H1 (cell line): Measurements from ENCODE around the gene ZNF385C. TPM values are rescaled to one million over a fixed set of nuclear protein-coding genes. Genes with fewer than 3 reads are reported as not detected.

ENCODE experiments used
- CTCF ChIA-PET: fragments of 300-600 bp; sonication (Branson Sonifier 250); formaldehyde crosslinking; loops from one replicate; lab custom pipeline; 2021; ENCODE audit not compliant: partially characterized antibody; lab: Charles Lee
- POLR2A ChIA-PET: fragments of 300-600 bp; sonication (Branson Sonifier 250); formaldehyde crosslinking; loops from one replicate; lab custom pipeline; 2021; ENCODE audit warnings: inconsistent platforms; ENCODE audit not compliant: partially characterized antibody; lab: Charles Lee
- DNase-seq, 2 experiments: peaks; one replicate each; pipeline versions ENCODE4 v3.0.0 to v3.0.0-alpha.2; 2010 to 2022; ENCODE audit warnings: low spot score in 2 of 2, low read depth in 1 of 2, mixed read lengths in 1 of 2
- FAIRE-seq: peaks from 2 replicates; lab custom pipeline; 2011; peaks lifted over from hg19 to GRCh38; lab: Jason Lieb, UNC
- H2AFZ ChIP-seq: 2 replicates; pipeline ENCODE4 v1.8.1; 2012; ENCODE audit warnings: low read length, inconsistent platforms
- H2AK5ac ChIP-seq: 2 replicates; pipeline ENCODE4 v1.6.1; 2013; ENCODE audit warnings: low read depth, low read length
- H2BK120ac ChIP-seq: replicated peaks from 2 replicates; pipeline ENCODE3; 2013; ENCODE audit warnings: low read depth, low read length, inconsistent platforms
- H2BK12ac ChIP-seq: 2 replicates; pipeline ENCODE4 v1.6.1; 2013; ENCODE audit warnings: low read depth, low read length
- H2BK15ac ChIP-seq: 2 replicates; pipeline ENCODE4 v1.6.1; 2013; ENCODE audit warnings: low read length
- H2BK20ac ChIP-seq: 2 replicates; pipeline ENCODE4 v1.6.1; 2013; ENCODE audit warnings: low read length
- H2BK5ac ChIP-seq: 2 replicates; pipeline ENCODE4 v1.6.1; 2013; ENCODE audit warnings: low read depth, low read length
- H3K14ac ChIP-seq: 2 replicates; pipeline ENCODE4 v1.6.1; 2013; ENCODE audit warnings: inconsistent platforms; ENCODE audit not compliant: insufficient read length
- H3K18ac ChIP-seq: 2 replicates; pipeline ENCODE4 v1.6.1; 2013; ENCODE audit warnings: low read length; ENCODE audit errors: extremely low read depth
- H3K23ac ChIP-seq: 2 replicates; pipeline ENCODE4 v1.6.1; 2013; ENCODE audit warnings: inconsistent platforms; ENCODE audit not compliant: insufficient read length
- H3K23me2 ChIP-seq: 2 replicates; pipeline ENCODE4 v1.6.1; 2013; ENCODE audit warnings: low read depth, low read length
- H3K27ac ChIP-seq: 2 replicates; pipeline ENCODE4 v1.6.1; 2011; ENCODE audit warnings: low read depth, low read length, inconsistent platforms
- H3K27me3 ChIP-seq, 4 experiments: replicated peaks in 1 of 4; 1 replicate in 1 of 4; 2 replicates in 3 of 4; pipeline versions ENCODE4 v1.6.1 to v1.8.1; 2011 to 2013; ENCODE audit warnings: low read length in 3 of 4, mild to moderate bottlenecking in 3 of 4, inconsistent platforms in 2 of 4, mixed read lengths in 2 of 4, moderate library complexity in 1 of 4; ENCODE audit not compliant: control insufficient read depth in 3 of 4, insufficient read depth in 3 of 4; ENCODE audit errors: extremely low read depth in 1 of 4
- H3K36me3 ChIP-seq, 4 experiments: 2 replicates each; pipeline versions ENCODE4 v1.6.1 to v1.8.1; 2011 to 2013; ENCODE audit warnings: mild to moderate bottlenecking in 4 of 4, low read length in 3 of 4, moderate library complexity in 2 of 4, control low read depth in 1 of 4, inconsistent platforms in 1 of 4; ENCODE audit not compliant: insufficient read depth in 4 of 4, control insufficient read depth in 2 of 4
- H3K4ac ChIP-seq: replicated peaks from 2 replicates; pipeline ENCODE3; 2013; ENCODE audit warnings: low read length, low read depth, mixed read lengths, inconsistent platforms; ENCODE audit not compliant: insufficient read length
- H3K4me1 ChIP-seq, 4 experiments: replicated peaks in 1 of 4; 1 replicate in 1 of 4; 2 replicates in 3 of 4; pipeline versions ENCODE4 v1.6.1 to v1.8.1; 2011 to 2013; ENCODE audit warnings: low read length in 3 of 4, inconsistent platforms in 2 of 4, mixed read lengths in 1 of 4; ENCODE audit not compliant: insufficient read depth in 4 of 4, control insufficient read depth in 3 of 4
- H3K4me2 ChIP-seq, 2 experiments: 2 replicates each; pipeline versions ENCODE4 v1.6.1 to v1.8.1; 2011 to 2013; ENCODE audit warnings: low read depth in 2 of 2, low read length in 2 of 2, control low read depth in 1 of 2, inconsistent platforms in 1 of 2, mild to moderate bottlenecking in 1 of 2; ENCODE audit not compliant: insufficient read depth in 1 of 2
- H3K4me3 ChIP-seq, 4 experiments: fragments of 200-600, 300-600 bp in 1 of 4; sonication (generic), shearing (Covaris generic), sonication (Bioruptor Twin) in 1 of 4; 2 replicates each; pipeline versions ENCODE4 v1.5.1 to v1.8.1; 2011 to 2016; ENCODE audit warnings: low read length in 4 of 4, low read depth in 3 of 4, control low read depth in 2 of 4, inconsistent platforms in 2 of 4, mild to moderate bottlenecking in 2 of 4, mixed read lengths in 1 of 4, moderate library complexity in 1 of 4; ENCODE audit not compliant: insufficient read depth in 2 of 4; ENCODE audit errors: extremely low read depth in 1 of 4
- H3K56ac ChIP-seq: replicated peaks from 2 replicates; pipeline ENCODE3; 2013; ENCODE audit warnings: low read depth, mild to moderate bottlenecking, mixed read lengths, low read length, inconsistent platforms; ENCODE audit not compliant: insufficient read length
- H3K79me1 ChIP-seq: 2 replicates; pipeline ENCODE4 v1.6.1; 2013; ENCODE audit warnings: low read depth, low read length, control low read depth
- H3K79me2 ChIP-seq, 2 experiments: 2 replicates each; pipeline versions ENCODE4 v1.6.1 to v1.8.1; 2012 to 2013; ENCODE audit warnings: low read length in 2 of 2, mild to moderate bottlenecking in 2 of 2, inconsistent platforms in 1 of 2; ENCODE audit not compliant: insufficient read depth in 2 of 2, control insufficient read depth in 1 of 2
- H3K9ac ChIP-seq, 4 experiments: replicated peaks in 1 of 4; 1 replicate in 1 of 4; 2 replicates in 3 of 4; pipeline versions ENCODE4 v1.6.1 to v1.8.1; 2011 to 2013; ENCODE audit warnings: low read depth in 3 of 4, low read length in 3 of 4, control low read depth in 2 of 4, mild to moderate bottlenecking in 2 of 4, moderate library complexity in 2 of 4, inconsistent platforms in 1 of 4; ENCODE audit errors: extremely low read depth in 1 of 4
- H3K9me3 ChIP-seq, 2 experiments: 2 replicates each; pipeline versions ENCODE4 v1.6.1 to v1.8.1; 2012 to 2013; ENCODE audit warnings: mild to moderate bottlenecking in 2 of 2, moderate library complexity in 2 of 2, control low read depth in 1 of 2, inconsistent platforms in 1 of 2, low read depth in 1 of 2, low read length in 1 of 2, mixed read lengths in 1 of 2; ENCODE audit not compliant: insufficient read depth in 2 of 2
- H4K20me1 ChIP-seq, 2 experiments: replicated peaks in 1 of 2; 2 replicates each; pipeline versions ENCODE3 to v1.8.1; 2011 to 2013; ENCODE audit warnings: inconsistent platforms in 2 of 2, low read length in 2 of 2, mild to moderate bottlenecking in 1 of 2; ENCODE audit not compliant: insufficient read depth in 2 of 2, control insufficient read depth in 1 of 2
- H4K5ac ChIP-seq: 2 replicates; pipeline ENCODE4 v1.6.1; 2013; ENCODE audit warnings: low read length, low read depth, mixed read lengths, inconsistent platforms; ENCODE audit not compliant: insufficient read length
- H4K8ac ChIP-seq: 2 replicates; pipeline ENCODE4 v1.8.0; 2013; ENCODE audit warnings: mild to moderate bottlenecking, moderate library complexity, low read length, inconsistent platforms; ENCODE audit not compliant: insufficient read depth; ENCODE audit errors: extremely low read depth
- H4K91ac ChIP-seq: replicated peaks from 2 replicates; pipeline ENCODE3; 2013; ENCODE audit warnings: low read length, mixed read lengths, inconsistent platforms; ENCODE audit not compliant: insufficient read length
- ASH2L ChIP-seq: fragments of 200-600, 300-600 bp; sonication (generic); IDR thresholded peaks from one replicate; pipeline ENCODE4 v1.7.1; 2017; ENCODE audit warnings: low read length
- CTCF ChIP-seq, 3 experiments: IDR thresholded peaks; 1 replicate in 2 of 3; 2 replicates in 1 of 3; pipeline versions ENCODE4 v1.5.1 to v1.6.1; 2011; ENCODE audit warnings: low read length in 3 of 3, mild to moderate bottlenecking in 3 of 3, inconsistent platforms in 2 of 3, low read depth in 1 of 3, moderate library complexity in 1 of 3; ENCODE audit not compliant: insufficient read depth in 1 of 3; ENCODE audit errors: control extremely low read depth in 1 of 3
- RAD21 ChIP-seq, 2 experiments: IDR thresholded peaks in 1 of 2; conservative IDR thresholded peaks in 1 of 2; 2 replicates each; pipeline ENCODE4 v1.6.1; 2011; ENCODE audit warnings: low read depth in 2 of 2, low read length in 2 of 2, improper control_type of control experiment in 1 of 2, inconsistent platforms in 1 of 2, mild to moderate bottlenecking in 1 of 2, moderate library complexity in 1 of 2
- WGBS, 2 experiments: shearing (Covaris generic) in 1 of 2; methylation state at CpG; one replicate each; pipeline versions ENCODE4 v1.1.6 to v1.1.7; 2013 to 2015; ENCODE audit warnings: low lambda C conversion rate in 2 of 2, mixed read lengths in 2 of 2, inconsistent platforms in 1 of 2, low coverage in 1 of 2, missing lambda C conversion rate in 1 of 2; ENCODE audit not compliant: insufficient replicate concordance in 2 of 2, insufficient coverage in 1 of 2, insufficient read length in 1 of 2; ENCODE audit errors: extremely low coverage in 1 of 2, missing lambda C conversion rate in 1 of 2; 5-methylcytosine and 5-hydroxymethylcytosine counted together
- polyA plus RNA-seq, 7 experiments: library from polyadenylated mRNA; depleted of rRNA in 3 of 7; stranded (reverse) in 5 of 7; unstranded in 2 of 7; fragments of >200 nt in 5 of 7; fragments of 200-250 nt in 2 of 7; gene quantifications; 1 replicate in 5 of 7; 2 replicates in 1 of 7; 4 replicates in 1 of 7; pipeline versions ENCODE4 v1.2.1 to v1.2.3, GENCODE V29; 2011 to 2013; ENCODE audit warnings: missing spikeins in 2 of 7, mixed read lengths in 2 of 7
- total RNA-seq: library from RNA; stranded (reverse); fragmentation: NEBNext Ultra II Directional; extraction: Animal tissue kit (Norgen Biotek cat#: 25700); gene quantifications from 2 replicates; pipeline ENCODE4 v1.2.1, GENCODE V29; 2021

The ZNF385C gene
- total and polyA plus RNA-seq, 2 of the 8 experiments (the other 6 are each of a cell fraction or from before 2014, with no cell fraction given) = 3.9 to 6.1 TPM

- ChIA-PET CTCF (interaction anchor here (0.6 to 3.4 kb wide), 10 partner anchors 8 to 1894 kb away, joined by 3 to 15 read pairs (median 4); partner anchors contain the start of genes DNAJC7, KAT2A and NKIRAS2), POLR2A (interaction anchor here (0.8 to 2.7 kb wide), 6 partner anchors 9 to 43 kb away, joined by 3 to 6 read pairs (median 4); partner anchors contain the start of gene DNAJC7)
- Histone ChIP-seq H2BK5ac (no peak overlapping the region), H4K8ac (no peak overlapping the region), H2BK120ac (no peak overlapping the region), H3K9ac (no peak overlapping the region), H4K5ac (no peak overlapping the region), H3K4ac (no peak overlapping the region), H2BK20ac (no peak overlapping the region), H2AFZ (no peak overlapping the region), H2AK5ac (peak overlapping the region; percentile 4; the same call in 1 of the 2 replicates), H3K79me2 (peaks cover 46 to 97% of the 10 kb centered on the region in 2 experiments), H3K27ac (no peak overlapping the region), H4K91ac (no peak overlapping the region), H2BK12ac (peak overlapping the region; percentile 17; the same call in 1 of the 2 replicates), H3K18ac (no peak overlapping the region), H2BK15ac (no peak overlapping the region), H4K20me1 (peaks cover 2 to 10% of the 10 kb centered on the region in 2 experiments), H3K4me1 (peaks cover 6 to 19% (median 12%) of the 10 kb centered on the region in 4 experiments), H3K9me3 (no peaks in the 10 kb centered on the region), H3K23me2 (no peaks in the 10 kb centered on the region), H3K4me2 (no peak overlapping the region), H3K79me1 (no peaks in the 10 kb centered on the region; the same call in 1 of the 2 replicates), H3K56ac (no peak overlapping the region), H3K14ac (no peak overlapping the region), H3K27me3 (no peaks in the 10 kb centered on the region), H3K23ac (no peak overlapping the region), H3K36me3 (no peaks in the 10 kb centered on the region), H3K4me3 (no peak overlapping the region)
- TF ChIP-seq CTCF (IDR thresholded peaks at IDR 0.05; ENCODE audit: control extremely low read depth in 1 of 3, insufficient read depth in 1 of 3, low read depth in 1 of 3, low read length in 3 of 3) (peak; percentile 14 to 57 (median 37); a peak in 3 of 4 replicates), RAD21 (IDR thresholded peaks at IDR 0.05 in 1 of 2, conservative IDR thresholded peaks at IDR 0.05 in 1 of 2; ENCODE audit: low read depth in 2 of 2, low read length in 2 of 2) (peak; percentile 13 to 44; a peak in 3 of 4 replicates), ASH2L (no peak)
- FAIRE-seq (no peak), DNase-seq (no peak)
- WGBS, 2 experiments = 88% methylated on average over 4 of the region's 4 CpGs; no CpG with 5 or more reads in 1 of the 2 experiments
Measured at GRCh38 chr17:42009170-42009569, 89.1 kb downstream of the ZNF385C start.
